Subcutaneous adipose tissue (tissue), 4 donors: Measurements from ENCODE around the gene TMC1. TPM values are rescaled to one million over a fixed set of nuclear protein-coding genes. Genes with fewer than 3 reads are reported as not detected.

Source experiments
- CTCF ChIP-seq: fragments of 450-650 bp; IDR thresholded peaks from one replicate; pipeline ENCODE4 v1.5.1; 2016; ENCODE audit warnings: low read depth, mild to moderate bottlenecking, control low read depth, antibody characterized with exemption, moderate library complexity
- total RNA-seq, 4 donors: library from RNA; depleted of rRNA; stranded (reverse); fragments of >200 nt; gene quantifications; one replicate each; pipeline ENCODE4 v1.1.0, GENCODE V29; 2016

Gene TMC1
- total RNA-seq, 4 donors from 2014 or later = 0.17 to 3.6 TPM; not detected in 2

GRCh38 chr9:72687331-72687730 is 165.9 kb downstream of the TMC1 start:
- no peak for TF ChIP-seq CTCF

GRCh38 chr9:72691671-72692070 is 170.3 kb downstream of the TMC1 start:
- no peak for TF ChIP-seq CTCF

GRCh38 chr9:72695365-72695764 is 174.0 kb downstream of the TMC1 start:
- TF ChIP-seq CTCF = no peak

GRCh38 chr9:72696511-72696910 is 175.1 kb downstream of the TMC1 start:
- no peak for TF ChIP-seq CTCF

- no peak for TF ChIP-seq CTCF
Observed at GRCh38 chr9:72701510-72701909, 180.1 kb downstream of the TMC1 start.

GRCh38 chr9:72703574-72703973 is 182.2 kb downstream of the TMC1 start:
- no peak for TF ChIP-seq CTCF

- no peak for TF ChIP-seq CTCF
Observed at GRCh38 chr9:72704688-72705375, 183.4 kb downstream of the TMC1 start.
